ENCODE data around the gene PPARG. TPM values are rescaled to one million over a fixed set of nuclear protein-coding genes. Genes with fewer than 3 reads are reported as not detected.

PPARG gene
- polyA plus RNA-seq, 2 of the 4 experiments (the other 2 are of a cell fraction), result 38.9 to 43.1 TPM

- Histone ChIP-seq H3K9me3 (no peaks in the 10 kb centered on the region), H3K4me2 (no peak overlapping the region), H3K4me3 (no peak overlapping the region), H3K27ac (peak overlapping the region in 1 of 2 experiments; percentile 51; a peak in 3 of 6 replicates), H3K4me1 (no peaks in the 10 kb centered on the region; the same call in 2 of the 3 replicates)
- no peak for TF ChIP-seq KDM1A (IDR thresholded peaks at IDR 0.05; ENCODE audit: low read depth)
- no peak for TF ChIP-seq CEBPB (IDR thresholded peaks at IDR 0.05)
- no peak for TF ChIP-seq MYC (IDR thresholded peaks at IDR 0.05; ENCODE audit: borderline replicate concordance, low read length)
- TF ChIP-seq RARB (CRISPR knock-in tag; IDR thresholded peaks at IDR 0.05), result no peak
- TF ChIP-seq CHD2 (IDR thresholded peaks at IDR 0.05; ENCODE audit: low read length, partially characterized antibody), result no peak
- no peak for TF ChIP-seq SREBF2 (IDR thresholded peaks at IDR 0.05)
- no peak for TF ChIP-seq SMC3 (IDR thresholded peaks at IDR 0.05)
- no peak for TF ChIP-seq CBX8 (IDR thresholded peaks at IDR 0.05)
- no peak for TF ChIP-seq JUN (IDR thresholded peaks at IDR 0.05)
- TF ChIP-seq NFE2L2 (conservative IDR thresholded peaks at IDR 0.05; ENCODE audit: low read length), result no peak
- TF ChIP-seq JUNB (IDR thresholded peaks at IDR 0.05), result no peak
- TF ChIP-seq CBX2 (IDR thresholded peaks at IDR 0.05; ENCODE audit: borderline replicate concordance, low read depth), result no peak
- no peak for TF ChIP-seq MAX (IDR thresholded peaks at IDR 0.05)
- 87% methylated on average over 8 of the region's 8 CpGs for WGBS (ENCODE audit: missing lambda C conversion rate)
- ATAC-seq, result peak; percentile 24 to 60; a peak in 3 of 6 replicates
- DNase-seq (ENCODE audit: low read depth in 1 of 2, low spot score in 1 of 2), result no peak
- ChIA-PET CTCF (interaction anchor here (0.6 to 2.1 kb wide), 4 partner anchors 10 to 152 kb away, joined by 3 to 8 read pairs (median 6); no protein-coding TSS in a partner anchor), POLR2A (no interaction called here)
- FAIRE-seq, result no peak
These were observed 39.4 kb downstream of the PPARG start for GRCh38 chr3:12328132-12328836.

- no peaks in the 10 kb centered on the region; the same call in 2 of the 3 replicates for H3K4me1 ChIP-seq
- DNase-seq (ENCODE audit: low read depth in 1 of 2, low spot score in 1 of 2) (no peak), FAIRE-seq (no peak), ATAC-seq (peak; percentile 30 to 48; a peak in 3 of 6 replicates)
- WGBS (ENCODE audit: missing lambda C conversion rate), result 98% methylated on average over 3 of the region's 3 CpGs
- no peak for TF ChIP-seq BCL3 (IDR thresholded peaks at IDR 0.05)
- 0 out of 5 replicates have a peak, but pooled peaks of 1 of the 2 experiments have one; percentile 2 for TF ChIP-seq RAD21 (conservative IDR thresholded peaks at IDR 0.05 in 1 of 2, IDR thresholded peaks at IDR 0.05 in 1 of 2)
- TF ChIP-seq HEYL (CRISPR knock-in tag; IDR thresholded peaks at IDR 0.05), result no peak
- ChIA-PET POLR2A (no interaction called here), CTCF (interaction anchor here (1.4 to 2.1 kb wide), 3 partner anchors 11 to 151 kb away, joined by 3 to 8 read pairs (median 7); no protein-coding TSS in a partner anchor)
- no peaks in the 10 kb centered on the region for H3K9me3 ChIP-seq
- H3K4me3 ChIP-seq, result no peak overlapping the region
- no peak overlapping the region for H3K4me2 ChIP-seq
- H3K27ac ChIP-seq, result peak overlapping the region in 1 of 2 experiments; percentile 51; a peak in 2 of 6 replicates
These were observed 40.1 kb downstream of the PPARG start for GRCh38 chr3:12328837-12329462.

- Histone ChIP-seq H3K27ac (no peak overlapping the region), H3K4me2 (no peak overlapping the region), H3K4me3 (no peak overlapping the region), H3K4me1 (peaks cover 13% of the 10 kb centered on the region; the same call in 2 of the 3 replicates), H3K9me3 (no peaks in the 10 kb centered on the region)
- FAIRE-seq, result no peak
- ATAC-seq, result no peak
- WGBS (ENCODE audit: missing lambda C conversion rate), result 94% methylated on average over 3 of the region's 3 CpGs
- POLR2A ChIA-PET, result no interaction called here
- no peak for DNase-seq (ENCODE audit: low read depth in 1 of 2, low spot score in 1 of 2)
- TF ChIP-seq KDM5A (IDR thresholded peaks at IDR 0.05) (no peak), HMGXB4 (CRISPR knock-in tag; IDR thresholded peaks at IDR 0.05; ENCODE audit: borderline replicate concordance) (no peak), SMC3 (IDR thresholded peaks at IDR 0.05) (no peak), SREBF2 (IDR thresholded peaks at IDR 0.05) (no peak), POLR2A (IDR thresholded peaks at IDR 0.05; ENCODE audit: low read length) (no peak)
- CTCF ChIA-PET, result interaction anchor here (0.9 to 2.2 kb wide), 4 partner anchors 8 to 159 kb away, joined by 3 to 6 read pairs (median 4); no protein-coding TSS in a partner anchor
These were observed 45.9 kb downstream of the PPARG start for GRCh38 chr3:12334786-12335185.
